ENCODE data around the gene GNB1.
"Not testable (repeated sequence)": the region's sequence is repeated elsewhere in the genome, so short reads cannot be mapped to it uniquely, and the experiment has no call there.

DNA sequence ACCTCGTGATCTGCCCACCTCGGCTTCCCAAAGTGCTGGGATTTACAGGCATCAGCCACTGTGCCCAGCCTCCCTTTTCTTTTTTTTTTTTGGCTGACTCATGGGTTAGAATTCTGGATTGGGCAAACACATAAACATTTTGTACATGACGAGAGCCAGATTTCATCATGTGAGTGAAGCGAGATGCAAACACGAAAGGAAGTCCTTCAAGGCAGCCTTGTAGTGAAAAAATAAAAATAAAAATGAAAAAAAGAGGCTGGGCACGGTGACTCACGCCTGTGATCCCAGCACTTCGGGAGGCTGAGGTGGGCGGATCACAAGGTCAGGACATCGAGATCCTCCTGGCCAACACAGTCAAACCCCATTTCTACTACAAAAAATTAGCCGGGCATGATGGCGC is 149.9 kb downstream of the GNB1 start:
- TF ChIP-seq MEF2A (IDR thresholded peaks at IDR 0.05; ENCODE audit: borderline replicate concordance, low read depth); RAD21 (IDR thresholded peaks at IDR 0.05; ENCODE audit: low read length); EZH2phosphoT487 (IDR thresholded peaks at IDR 0.05; ENCODE audit: borderline replicate concordance, low read depth); USF1 (IDR thresholded peaks at IDR 0.05; ENCODE audit: borderline replicate concordance, low read depth): not testable (repeated sequence)
- TF ChIP-seq, protein P1, sequence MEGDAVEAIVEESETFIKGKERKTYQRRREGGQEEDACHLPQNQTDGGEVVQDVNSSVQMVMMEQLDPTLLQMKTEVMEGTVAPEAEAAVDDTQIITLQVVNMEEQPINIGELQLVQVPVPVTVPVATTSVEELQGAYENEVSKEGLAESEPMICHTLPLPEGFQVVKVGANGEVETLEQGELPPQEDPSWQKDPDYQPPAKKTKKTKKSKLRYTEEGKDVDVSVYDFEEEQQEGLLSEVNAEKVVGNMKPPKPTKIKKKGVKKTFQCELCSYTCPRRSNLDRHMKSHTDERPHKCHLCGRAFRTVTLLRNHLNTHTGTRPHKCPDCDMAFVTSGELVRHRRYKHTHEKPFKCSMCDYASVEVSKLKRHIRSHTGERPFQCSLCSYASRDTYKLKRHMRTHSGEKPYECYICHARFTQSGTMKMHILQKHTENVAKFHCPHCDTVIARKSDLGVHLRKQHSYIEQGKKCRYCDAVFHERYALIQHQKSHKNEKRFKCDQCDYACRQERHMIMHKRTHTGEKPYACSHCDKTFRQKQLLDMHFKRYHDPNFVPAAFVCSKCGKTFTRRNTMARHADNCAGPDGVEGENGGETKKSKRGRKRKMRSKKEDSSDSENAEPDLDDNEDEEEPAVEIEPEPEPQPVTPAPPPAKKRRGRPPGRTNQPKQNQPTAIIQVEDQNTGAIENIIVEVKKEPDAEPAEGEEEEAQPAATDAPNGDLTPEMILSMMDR (IDR thresholded peaks at IDR 0.05) = not testable (repeated sequence)
